Measurements from ENCODE around the gene ETS2.

Gene ETS2

GRCh38 chr21:38858026-38858811 is 52.5 kb downstream of the ETS2 start:
- no peak for TF ChIP-seq CTCF (IDR thresholded peaks at IDR 0.05; ENCODE audit: insufficient read depth, low read length, poor library complexity, severe bottlenecking)
- no peak for DNase-seq (ENCODE audit: extremely low read depth, insufficient read length)

GRCh38 chr21:38858812-38859205 is 53.1 kb downstream of the ETS2 start:
- no peak for DNase-seq (ENCODE audit: extremely low read depth, insufficient read length)
- no peak for TF ChIP-seq CTCF (IDR thresholded peaks at IDR 0.05; ENCODE audit: insufficient read depth, low read length, poor library complexity, severe bottlenecking)
- H3K36me3 ChIP-seq (ENCODE audit: control insufficient read depth, insufficient read depth, low read length), result no peaks in the 10 kb centered on the region

More at GRCh38 chr21:38858026-38858811, 52.5 kb downstream of the ETS2 start:
- H3K4me3 ChIP-seq (replicated peaks; ENCODE audit: low read depth, low read length), result no peak overlapping the region
- no peaks in the 10 kb centered on the region for H3K27me3 ChIP-seq (replicated peaks; ENCODE audit: control insufficient read depth, insufficient read depth, low read length)
- no peaks in the 10 kb centered on the region for H3K36me3 ChIP-seq (ENCODE audit: control insufficient read depth, insufficient read depth, low read length)

GRCh38 chr21:38859852-38860251 is 54.1 kb downstream of the ETS2 start:
- TF ChIP-seq CTCF (IDR thresholded peaks at IDR 0.05; ENCODE audit: insufficient read depth, low read length, poor library complexity, severe bottlenecking), result no peak
- Histone ChIP-seq H3K4me3 (replicated peaks; ENCODE audit: low read depth, low read length) (no peak overlapping the region), H3K36me3 (ENCODE audit: control insufficient read depth, insufficient read depth, low read length) (no peaks in the 10 kb centered on the region), H3K27me3 (replicated peaks; ENCODE audit: control insufficient read depth, insufficient read depth, low read length) (no peaks in the 10 kb centered on the region; the same call in 1 of the 2 replicates)
- no peak for DNase-seq (ENCODE audit: extremely low read depth, insufficient read length)

More at GRCh38 chr21:38858812-38859205, 53.1 kb downstream of the ETS2 start:
- H3K4me3 ChIP-seq (replicated peaks; ENCODE audit: low read depth, low read length), result no peak overlapping the region
- no peaks in the 10 kb centered on the region for H3K27me3 ChIP-seq (replicated peaks; ENCODE audit: control insufficient read depth, insufficient read depth, low read length)

- Histone ChIP-seq H3K36me3 (ENCODE audit: control insufficient read depth, insufficient read depth, low read length) (no peaks in the 10 kb centered on the region), H3K27me3 (replicated peaks; ENCODE audit: control insufficient read depth, insufficient read depth, low read length) (no peaks in the 10 kb centered on the region; the same call in 1 of the 2 replicates), H3K4me3 (replicated peaks; ENCODE audit: low read depth, low read length) (no peak overlapping the region)
- DNase-seq (ENCODE audit: extremely low read depth, insufficient read length), result no peak
- no peak for TF ChIP-seq CTCF (IDR thresholded peaks at IDR 0.05; ENCODE audit: insufficient read depth, low read length, poor library complexity, severe bottlenecking)
These were observed 55.3 kb downstream of the ETS2 start for GRCh38 chr21:38861056-38861455.

- peak; percentile 11 for DNase-seq (ENCODE audit: extremely low read depth, insufficient read length)
- TF ChIP-seq CTCF (IDR thresholded peaks at IDR 0.05; ENCODE audit: insufficient read depth, low read length, poor library complexity, severe bottlenecking), result no peak
- no peak overlapping the region for H3K4me3 ChIP-seq (replicated peaks; ENCODE audit: low read depth, low read length)
- H3K36me3 ChIP-seq (ENCODE audit: control insufficient read depth, insufficient read depth, low read length), result no peaks in the 10 kb centered on the region
- H3K27me3 ChIP-seq (replicated peaks; ENCODE audit: control insufficient read depth, insufficient read depth, low read length), result no peaks in the 10 kb centered on the region; the same call in 1 of the 2 replicates
These were observed 56.4 kb downstream of the ETS2 start for GRCh38 chr21:38861989-38862683.
